Uterus (tissue), 4 donors: ENCODE data around the gene CD2AP. TPM values are rescaled to one million over a fixed set of nuclear protein-coding genes. Genes with fewer than 3 reads are reported as not detected.

Experiments used
- DNase-seq, 2 donors: peaks; one replicate each; pipeline ENCODE4 v3.0.0-alpha.2; 2019 to 2020
- H3K27ac ChIP-seq, 2 donors: fragments of 200-600 bp; sonication (generic); 1 replicate in 1 of 2; 2 replicates in 1 of 2; pipeline ENCODE4 v1.5.1; 2016 to 2018
- H3K27me3 ChIP-seq, 2 donors: fragments of 200-600 bp; sonication (generic); one replicate each; pipeline ENCODE4 v1.5.1; 2018 to 2019; ENCODE audit warnings: control low read depth in 1 of 2
- H3K36me3 ChIP-seq, 2 donors: fragments of 200-600 bp; sonication (generic); one replicate each; pipeline ENCODE4 v1.5.1; 2019; ENCODE audit warnings: control low read depth in 1 of 2
- H3K4me1 ChIP-seq, 2 donors: fragments of 200-600 bp; sonication (generic); one replicate each; pipeline ENCODE4 v1.5.1; 2018 to 2019; ENCODE audit warnings: control low read depth in 1 of 2
- H3K4me3 ChIP-seq, 2 donors: fragments of 200-600 bp; sonication (generic); 1 replicate in 1 of 2; 2 replicates in 1 of 2; pipeline ENCODE4 v1.5.1; 2018 to 2019; ENCODE audit warnings: mild to moderate bottlenecking in 1 of 2
- H3K9me3 ChIP-seq, 2 donors: fragments of 200-600 bp; sonication (generic); one replicate each; pipeline ENCODE4 v1.5.1; 2019; ENCODE audit warnings: control low read depth in 1 of 2
- CTCF ChIP-seq, 4 experiments: fragments of 200-600 bp in 2 of 4; fragments of 450-650 bp in 2 of 4; sonication (generic) in 2 of 4; IDR thresholded peaks; one replicate each; pipeline ENCODE4 v1.5.1; 2016 to 2019; ENCODE audit warnings: antibody characterized with exemption in 4 of 4, mild to moderate bottlenecking in 2 of 4, moderate library complexity in 1 of 4
- POLR2A ChIP-seq, 2 donors: fragments of 450-650 bp; IDR thresholded peaks; one replicate each; pipeline ENCODE4 v1.6.1; 2016; ENCODE audit warnings: antibody characterized with exemption in 2 of 2, mild to moderate bottlenecking in 1 of 2, moderate library complexity in 1 of 2
- intact Hi-C: fragments of 100-400 bp; cut with DNase I; formaldehyde crosslinking; loops from one replicate; pipeline ENCODE4 v1.15.1; 2023; ENCODE audit warnings: low total_unique reads
- total RNA-seq, 4 donors: library from RNA; depleted of rRNA in 3 of 4; stranded (reverse); fragments of >200 nt in 3 of 4; gene quantifications; one replicate each; pipeline versions ENCODE4 v1.1.0 to v1.2.4, GENCODE V29; 2014 to 2023
- donor health status: DM: yes; HTN: yes; CAD: no.

Gene CD2AP
- total RNA-seq, 4 donors from 2014 or later, result 11.0 to 63.9 (median 24.3) TPM

GRCh38 chr6:47653706-47654105, 176.1 kb downstream of the CD2AP start:
- intact Hi-C loops, result no loop called here
- H3K4me1 ChIP-seq, result no peaks in the 10 kb centered on the region
- H3K4me3 ChIP-seq, result no peak overlapping the region
- no peaks in the 10 kb centered on the region for H3K27me3 ChIP-seq
- no peaks in the 10 kb centered on the region for H3K36me3 ChIP-seq
- no peaks in the 10 kb centered on the region for H3K9me3 ChIP-seq
- DNase-seq, result no peak
- no peak overlapping the region for H3K27ac ChIP-seq
- TF ChIP-seq POLR2A (IDR thresholded peaks at IDR 0.05) (no peak), CTCF (IDR thresholded peaks at IDR 0.05) (no peak)

DNA sequence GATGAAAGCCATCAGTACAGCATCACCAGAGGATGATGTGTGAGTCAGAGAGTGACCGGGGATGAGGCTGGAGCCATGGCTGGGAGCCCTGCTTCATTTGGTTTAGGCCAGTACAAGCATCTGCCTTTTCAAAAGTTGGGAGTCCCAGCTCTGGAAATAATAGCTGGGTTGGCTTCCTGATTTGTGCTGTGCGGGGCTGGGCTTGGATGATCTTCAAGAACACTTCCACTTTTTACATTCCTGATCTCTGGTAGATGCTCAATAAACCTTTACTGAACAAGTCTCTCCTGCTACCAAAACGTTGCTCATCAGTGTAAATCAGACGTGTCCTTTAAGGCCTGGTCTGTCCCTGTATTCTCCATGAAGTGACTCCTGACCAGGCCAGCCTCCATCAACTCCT, 176.7 kb downstream of the CD2AP start:
- no peaks in the 10 kb centered on the region for H3K9me3 ChIP-seq
- no peak overlapping the region for H3K4me3 ChIP-seq
- H3K4me1 ChIP-seq, result no peaks in the 10 kb centered on the region
- H3K27me3 ChIP-seq, result no peaks in the 10 kb centered on the region
- intact Hi-C loops, result no loop called here
- TF ChIP-seq POLR2A (IDR thresholded peaks at IDR 0.05) (no peak), CTCF (IDR thresholded peaks at IDR 0.05) (no peak)
- DNase-seq, result no peak
- no peaks in the 10 kb centered on the region for H3K36me3 ChIP-seq
- no peak overlapping the region for H3K27ac ChIP-seq

DNA sequence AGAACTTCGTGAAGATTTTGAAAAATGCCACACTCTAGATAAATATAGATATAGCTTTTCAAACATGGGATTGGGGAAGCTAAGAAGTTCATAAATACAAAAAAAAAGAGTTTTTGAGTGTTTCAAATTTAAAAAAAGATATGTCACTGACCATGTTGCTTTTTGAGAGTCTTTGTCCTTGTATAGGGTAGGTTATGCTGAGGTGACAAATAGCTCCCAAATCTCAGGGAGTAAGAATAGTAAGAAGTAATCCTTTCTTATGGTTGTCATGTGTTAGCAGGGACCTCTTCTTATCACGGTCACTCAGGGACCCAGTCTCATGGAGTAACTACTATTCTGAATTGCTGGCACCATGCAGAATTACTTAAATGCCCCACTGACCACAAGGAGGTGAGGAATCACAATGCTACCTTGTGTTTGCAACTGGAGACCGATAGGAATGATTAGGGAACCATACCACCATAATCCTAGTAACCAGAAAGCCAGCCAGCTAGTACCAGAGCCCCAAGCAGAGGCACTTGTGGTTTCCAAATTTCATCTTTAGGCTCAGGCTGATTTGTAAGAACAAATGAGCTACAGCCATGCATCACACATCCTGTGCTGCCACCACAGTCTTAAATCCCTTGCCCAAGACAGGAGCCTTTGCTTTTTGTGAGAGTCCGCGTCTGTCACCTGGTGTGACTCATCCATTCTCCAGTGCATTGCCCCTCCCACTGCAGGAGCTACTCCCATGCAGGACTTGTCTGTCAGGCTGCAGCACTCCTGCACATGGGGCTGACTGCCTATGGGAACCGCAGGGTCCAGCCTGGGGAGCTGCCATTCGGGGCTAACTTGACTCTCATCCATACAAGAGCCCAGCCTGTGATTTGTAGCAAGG, 178.4 kb downstream of the CD2AP start:
- Histone ChIP-seq H3K27ac (no peak overlapping the region), H3K4me3 (no peak overlapping the region), H3K4me1 (no peaks in the 10 kb centered on the region), H3K36me3 (no peaks in the 10 kb centered on the region), H3K27me3 (no peaks in the 10 kb centered on the region), H3K9me3 (no peaks in the 10 kb centered on the region)
- TF ChIP-seq CTCF (IDR thresholded peaks at IDR 0.05), result no peak
- intact Hi-C loops, result no loop called here
- DNase-seq, result no peak

DNA sequence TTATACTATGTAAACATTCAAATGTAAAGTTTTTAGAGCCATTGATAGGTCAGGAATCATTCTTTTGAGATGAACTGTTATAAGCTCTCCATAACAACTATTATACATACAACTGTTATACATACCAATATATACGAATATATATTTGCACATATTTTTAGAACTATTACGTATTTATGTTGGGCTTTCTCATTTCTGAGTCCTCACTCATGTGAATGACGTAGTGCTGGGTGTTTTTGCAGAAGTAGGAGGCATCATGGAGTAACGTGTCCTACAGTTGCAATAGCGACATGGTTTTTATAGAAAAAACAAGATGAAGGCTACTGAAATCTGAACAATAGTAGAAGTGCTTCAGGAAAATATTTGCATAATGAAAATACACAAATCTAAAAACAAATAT, 184.4 kb downstream of the CD2AP start:
- H3K4me3 ChIP-seq, result no peak overlapping the region
- no peaks in the 10 kb centered on the region for H3K9me3 ChIP-seq
- no peaks in the 10 kb centered on the region for H3K4me1 ChIP-seq
- DNase-seq, result no peak
- H3K27me3 ChIP-seq, result no peaks in the 10 kb centered on the region
- TF ChIP-seq CTCF (IDR thresholded peaks at IDR 0.05) (no peak), POLR2A (IDR thresholded peaks at IDR 0.05) (no peak)
- no peaks in the 10 kb centered on the region for H3K36me3 ChIP-seq
- H3K27ac ChIP-seq, result no peak overlapping the region
- intact Hi-C loops, result no loop called here

DNA sequence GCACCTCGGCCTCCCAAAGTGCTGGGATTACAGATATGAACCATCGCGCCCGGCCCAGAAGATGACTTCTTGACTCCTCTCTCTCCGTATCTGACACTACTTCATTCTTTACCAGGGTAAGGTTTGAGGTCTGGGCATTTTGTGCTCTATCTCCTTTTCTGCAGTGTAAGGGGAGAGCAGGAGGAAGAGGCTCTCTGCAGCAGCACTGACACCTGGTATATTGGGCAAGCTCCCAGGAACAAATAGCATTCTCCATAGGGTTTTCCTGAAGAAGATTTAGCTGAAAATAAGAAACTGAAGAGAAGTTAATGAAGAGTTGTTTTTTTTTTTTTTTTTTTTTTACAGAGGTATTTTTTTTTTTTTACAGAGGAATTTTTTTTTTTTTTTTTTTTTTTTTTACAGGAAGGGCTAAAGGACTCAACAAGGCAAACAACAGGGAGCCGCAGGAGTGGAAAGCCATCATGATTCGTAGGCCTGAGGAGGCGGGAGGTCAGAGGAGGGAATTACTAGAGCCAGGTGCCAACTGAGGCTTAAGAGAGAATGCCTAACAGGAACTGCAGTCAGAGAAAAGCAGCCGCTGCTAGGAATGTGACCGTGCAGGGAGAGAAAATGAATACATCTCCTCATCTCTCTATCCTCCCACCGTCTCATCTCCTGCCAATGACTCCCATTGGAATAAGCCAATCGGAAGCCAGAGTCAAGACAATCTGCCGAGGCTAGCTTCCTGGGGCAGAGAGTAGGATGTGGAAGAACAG, 186.1 kb downstream of the CD2AP start:
- no peak overlapping the region for H3K4me3 ChIP-seq
- intact Hi-C loops, result no loop called here
- no peaks in the 10 kb centered on the region for H3K27me3 ChIP-seq
- DNase-seq, result no peak
- TF ChIP-seq POLR2A (IDR thresholded peaks at IDR 0.05) (no peak), CTCF (IDR thresholded peaks at IDR 0.05) (no peak)
- no peak overlapping the region for H3K27ac ChIP-seq
- no peaks in the 10 kb centered on the region for H3K36me3 ChIP-seq
- no peaks in the 10 kb centered on the region for H3K4me1 ChIP-seq
- H3K9me3 ChIP-seq, result no peaks in the 10 kb centered on the region
